ENCODE measurements around the gene ATP1B4. TPM values are rescaled to one million over a fixed set of nuclear protein-coding genes. Genes with fewer than 3 reads are reported as not detected.
"Not testable (repeated sequence)": the region's sequence is repeated elsewhere in the genome, so short reads cannot be mapped to it uniquely, and the experiment has no call there.

The ATP1B4 gene
- total RNA-seq, 1 donor from 2014 or later, result not detected

- H3K36me3 ChIP-seq, result no peaks in the 10 kb centered on the region
- DNase-seq (no peak), ATAC-seq (no peak)
- no peaks in the 10 kb centered on the region for H3K9me3 ChIP-seq
- no peak overlapping the region for H3K27ac ChIP-seq
- no peak for TF ChIP-seq CTCF (IDR thresholded peaks at IDR 0.05)
- intact Hi-C loops (cut with DNase I), result no loop called here
- no peak overlapping the region for H3K4me3 ChIP-seq
- H3K27me3 ChIP-seq (ENCODE audit: low read depth), result no peaks in the 10 kb centered on the region
- no peaks in the 10 kb centered on the region for H3K4me1 ChIP-seq
Observed at GRCh38 chrX:120331116-120331515, 30.8 kb upstream of the ATP1B4 start.

GRCh38 chrX:120332394-120332793 is 29.5 kb upstream of the ATP1B4 start:
- Histone ChIP-seq H3K4me3 (no peak overlapping the region), H3K27ac (no peak overlapping the region), H3K27me3 (ENCODE audit: low read depth) (no peaks in the 10 kb centered on the region), H3K9me3 (peaks cover 11% of the 10 kb centered on the region), H3K4me1 (no peaks in the 10 kb centered on the region), H3K36me3 (no peaks in the 10 kb centered on the region)
- no peak for TF ChIP-seq CTCF (IDR thresholded peaks at IDR 0.05)
- intact Hi-C loops (cut with DNase I), result no loop called here
- DNase-seq (no peak), ATAC-seq (no peak)

DNA sequence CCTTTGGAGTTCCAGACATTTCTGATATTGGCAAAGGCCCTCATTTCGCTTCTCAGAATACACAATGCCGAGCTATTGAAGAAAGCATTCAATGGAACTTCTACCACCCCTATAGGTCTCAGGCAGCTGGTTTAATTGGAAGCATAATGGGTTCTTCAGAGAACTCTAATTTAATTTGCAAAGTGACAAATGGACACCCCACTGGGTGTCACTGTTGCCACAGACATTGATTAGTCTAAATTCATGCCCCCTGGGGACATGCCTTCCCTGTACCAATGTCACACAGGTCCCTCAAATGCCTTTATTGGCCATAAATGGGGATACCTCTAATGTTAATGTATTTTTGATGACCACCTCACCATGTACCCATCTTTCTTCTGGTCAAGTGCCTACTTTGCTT is 27.7 kb upstream of the ATP1B4 start:
- Histone ChIP-seq H3K27me3 (ENCODE audit: low read depth) (no peaks in the 10 kb centered on the region), H3K4me1 (no peaks in the 10 kb centered on the region), H3K4me3 (no peak overlapping the region), H3K36me3 (no peaks in the 10 kb centered on the region), H3K9me3 (peaks cover 11% of the 10 kb centered on the region), H3K27ac (no peak overlapping the region)
- DNase-seq (no peak), ATAC-seq (no peak)
- intact Hi-C loops (cut with DNase I), result no loop called here
- no peak for TF ChIP-seq CTCF (IDR thresholded peaks at IDR 0.05)

GRCh38 chrX:120334603-120335002 is 27.3 kb upstream of the ATP1B4 start:
- DNase-seq (no peak), ATAC-seq (no peak)
- no peak overlapping the region for H3K27ac ChIP-seq
- no peaks in the 10 kb centered on the region for H3K36me3 ChIP-seq
- no peaks in the 10 kb centered on the region for H3K27me3 ChIP-seq (ENCODE audit: low read depth)
- H3K9me3 ChIP-seq, result peaks cover 11% of the 10 kb centered on the region
- H3K4me1 ChIP-seq, result no peaks in the 10 kb centered on the region
- H3K4me3 ChIP-seq, result no peak overlapping the region
- no peak for TF ChIP-seq CTCF (IDR thresholded peaks at IDR 0.05)
- intact Hi-C loops (cut with DNase I), result no loop called here

DNA sequence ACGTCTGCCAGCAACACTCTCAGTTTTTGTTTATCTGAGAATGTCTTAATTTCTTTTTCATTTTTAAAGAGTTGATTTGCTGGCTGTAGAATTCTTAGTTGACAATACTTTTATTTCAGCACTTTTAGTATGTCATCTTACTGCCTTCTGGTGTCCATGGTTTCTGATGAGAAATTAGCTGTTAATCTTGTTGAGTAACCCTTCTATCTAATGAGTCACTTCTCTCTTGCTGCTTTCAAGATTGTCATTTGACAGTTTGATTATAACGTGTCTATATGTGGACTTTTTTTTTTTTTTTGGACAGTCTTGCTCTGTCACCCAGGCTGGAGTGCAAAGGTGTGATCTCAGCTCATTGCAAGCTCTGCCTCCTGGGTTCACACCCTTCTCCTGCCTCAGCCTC is 26.6 kb upstream of the ATP1B4 start:
- H3K27ac ChIP-seq, result no peak overlapping the region
- no peak for TF ChIP-seq CTCF (IDR thresholded peaks at IDR 0.05)
- intact Hi-C loops (cut with DNase I), result no loop called here
- DNase-seq (no peak), ATAC-seq (no peak)
- H3K4me3 ChIP-seq, result no peak overlapping the region
- H3K36me3 ChIP-seq, result no peaks in the 10 kb centered on the region
- no peaks in the 10 kb centered on the region for H3K27me3 ChIP-seq (ENCODE audit: low read depth)
- peaks cover 11% of the 10 kb centered on the region for H3K9me3 ChIP-seq
- no peaks in the 10 kb centered on the region for H3K4me1 ChIP-seq

DNA sequence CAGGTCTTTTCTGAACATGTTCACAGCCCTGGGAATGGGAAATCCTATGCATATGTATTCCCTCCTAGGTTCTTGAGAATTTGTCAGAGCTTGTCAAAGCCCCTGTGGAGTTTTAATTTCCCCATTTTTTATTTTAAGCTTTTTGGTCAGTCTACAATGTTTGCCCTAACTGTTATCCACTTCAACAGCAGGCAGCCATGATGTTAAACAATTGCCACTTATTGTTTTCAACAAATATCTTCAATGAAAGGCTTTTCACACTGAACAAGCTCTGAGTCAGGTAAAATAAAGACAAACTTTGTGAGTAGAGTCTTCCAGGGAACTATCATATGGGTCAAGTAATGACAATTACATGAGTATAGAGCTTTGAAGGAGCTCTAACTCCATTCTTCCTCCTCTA is 25.0 kb upstream of the ATP1B4 start:
- intact Hi-C loops (cut with DNase I), result no loop called here
- Histone ChIP-seq H3K4me3 (no peak overlapping the region), H3K4me1 (no peaks in the 10 kb centered on the region), H3K27ac (no peak overlapping the region), H3K27me3 (ENCODE audit: low read depth) (no peaks in the 10 kb centered on the region), H3K36me3 (no peaks in the 10 kb centered on the region), H3K9me3 (peaks cover 11% of the 10 kb centered on the region)
- no peak for TF ChIP-seq CTCF (IDR thresholded peaks at IDR 0.05)
- no peak for DNase-seq
- no peak for ATAC-seq

GRCh38 chrX:120344566-120344965 is 17.3 kb upstream of the ATP1B4 start:
- DNase-seq; H3K27ac ChIP-seq; H3K9me3 ChIP-seq; H3K4me3 ChIP-seq; intact Hi-C loops (cut with DNase I); H3K27me3 ChIP-seq (ENCODE audit: low read depth); ATAC-seq; H3K4me1 ChIP-seq; H3K36me3 ChIP-seq: not testable (repeated sequence)
